CD4-positive, CD25-positive, alpha-beta regulatory T cell (primary cell): ENCODE data around the gene UBE2E1. TPM values are rescaled to one million over a fixed set of nuclear protein-coding genes. Genes with fewer than 3 reads are reported as not detected.

Source experiments
- ATAC-seq, 2 donors: fragments of 150-1000 bp; cut with Tn5 transposase; one replicate each; pipeline ENCODE4 v1.10.0; 2021; ENCODE audit warnings: low read depth in 2 of 2, moderate number of reproducible peaks in 2 of 2, moderate library complexity in 1 of 2
- DNase-seq, 3 donors: peaks; one replicate each; pipeline versions ENCODE4 v3.0.0 to v3.0.0-alpha.2; 2012 to 2022; ENCODE audit warnings: mixed read lengths in 1 of 3
- H3K27ac ChIP-seq: one replicate; pipeline ENCODE4 v1.7.0; 2013; ENCODE audit warnings: mild to moderate bottlenecking, low read length; ENCODE audit not compliant: insufficient read depth, poor library complexity, severe bottlenecking
- H3K27me3 ChIP-seq: one replicate; pipeline ENCODE4 v1.7.0; 2013; ENCODE audit warnings: low read length; ENCODE audit not compliant: control insufficient read depth, insufficient read depth
- H3K36me3 ChIP-seq: one replicate; pipeline ENCODE4 v1.7.0; 2013; ENCODE audit warnings: mild to moderate bottlenecking, low read length, moderate library complexity; ENCODE audit not compliant: control insufficient read depth, insufficient read depth
- H3K4me1 ChIP-seq: 2 replicates; pipeline ENCODE4 v1.7.0; 2013; ENCODE audit warnings: mild to moderate bottlenecking, low read length; ENCODE audit not compliant: insufficient read depth, control insufficient read depth, poor library complexity, severe bottlenecking
- H3K4me3 ChIP-seq: one replicate; pipeline ENCODE4 v1.7.0; 2013; ENCODE audit warnings: low read depth, mild to moderate bottlenecking, low read length, moderate library complexity
- H3K9me3 ChIP-seq, 2 experiments: 1 replicate in 1 of 2; 2 replicates in 1 of 2; pipeline ENCODE4 v1.7.0; 2013; ENCODE audit warnings: low read length in 2 of 2, mild to moderate bottlenecking in 1 of 2, moderate library complexity in 1 of 2; ENCODE audit not compliant: control insufficient read depth in 2 of 2
- H3K27ac Mint-ChIP-seq, 3 donors: one replicate each; pipeline ENCODE4 v1.8.0; 2020 to 2022; ENCODE audit warnings: mild to moderate bottlenecking in 3 of 3, mixed read lengths in 3 of 3, moderate library complexity in 2 of 3
- H3K27me3 Mint-ChIP-seq: one replicate; pipeline ENCODE4 v1.8.0; 2022; ENCODE audit warnings: mild to moderate bottlenecking, mixed read lengths
- H3K36me3 Mint-ChIP-seq: one replicate; pipeline ENCODE4 v1.8.0; 2020; ENCODE audit warnings: mixed read lengths
- H3K4me1 Mint-ChIP-seq, 4 donors: one replicate each; pipeline ENCODE4 v1.8.0; 2020 to 2022; ENCODE audit warnings: mixed read lengths in 4 of 4, mild to moderate bottlenecking in 1 of 4
- H3K4me3 Mint-ChIP-seq, 4 donors: one replicate each; pipeline ENCODE4 v1.8.0; 2020 to 2022; ENCODE audit warnings: mild to moderate bottlenecking in 4 of 4, mixed read lengths in 4 of 4, moderate library complexity in 3 of 4
- H3K9me3 Mint-ChIP-seq, 7 donors: one replicate each; pipeline ENCODE4 v1.8.0; 2020 to 2022; ENCODE audit warnings: mixed read lengths in 7 of 7, mild to moderate bottlenecking in 3 of 7, moderate library complexity in 2 of 7
- polyA plus RNA-seq, 4 donors: library from polyadenylated mRNA; unstranded; fragments of 300-500 nt; fragmentation: Illumina TruSeq; gene quantifications; one replicate each; pipeline ENCODE4 v1.2.3, GENCODE V29; 2021
- total RNA-seq: library from RNA; stranded (reverse); gene quantifications from one replicate; pipeline ENCODE4 v1.2.3, GENCODE V29; 2022

The UBE2E1 gene
- total RNA-seq (65.3 TPM), polyA plus RNA-seq (10 to 100 TPM in 2 of 4 donors, 1 to 10 TPM in 2; 6.2 to 21.2 (median 10.6) TPM)

- H3K36me3 Mint-ChIP-seq = no peaks in the 10 kb centered on the region
- peaks cover 3% of the 10 kb centered on the region for H3K27me3 ChIP-seq
- no peaks in the 10 kb centered on the region for H3K36me3 ChIP-seq
- peaks cover 41% of the 10 kb centered on the region for H3K4me1 ChIP-seq
- H3K9me3 Mint-ChIP-seq = peaks cover 0 to 2% (median 0%) of the 10 kb centered on the region in 7 donors
- H3K27ac ChIP-seq = peak within 1 kb of the TSS; percentile 51
- peak within 1 kb of the TSS; percentile 95 to 99 (median 97) for H3K4me3 Mint-ChIP-seq
- H3K4me1 Mint-ChIP-seq = peaks cover 26 to 45% (median 32%) of the 10 kb centered on the region in 4 donors
- H3K9me3 ChIP-seq = no peaks in the 10 kb centered on the region
- peaks cover 9% of the 10 kb centered on the region for H3K27me3 Mint-ChIP-seq
- peak within 1 kb of the TSS; percentile 34 for H3K4me3 ChIP-seq
- DNase-seq (peak; percentile 68 to 85 (median 72)), ATAC-seq (peak; percentile 87 to 89)
- peak within 1 kb of the TSS; percentile 89 to 98 (median 96) for H3K27ac Mint-ChIP-seq
Measured at GRCh38 chr3:23805633-23806533, at the start of gene UBE2E1. UBE2E1 (plus strand) TSS chr3:23805955; CDS start chr3:23807270, 1,315 bp downstream.

- H3K36me3 ChIP-seq = no peaks in the 10 kb centered on the region
- ATAC-seq (no peak), DNase-seq (no peak)
- H3K4me3 ChIP-seq = no peak overlapping the region
- H3K36me3 Mint-ChIP-seq = no peaks in the 10 kb centered on the region
- no peaks in the 10 kb centered on the region for H3K4me1 ChIP-seq
- no peak overlapping the region for H3K27ac ChIP-seq
- peaks cover 0 to 2% (median under 1%) of the 10 kb centered on the region in 4 donors for H3K4me1 Mint-ChIP-seq
- no peaks in the 10 kb centered on the region for H3K27me3 Mint-ChIP-seq
- no peaks in the 10 kb centered on the region for H3K9me3 ChIP-seq
- H3K9me3 Mint-ChIP-seq = no peaks in the 10 kb centered on the region
- H3K27ac Mint-ChIP-seq = no peak overlapping the region
- H3K27me3 ChIP-seq = no peaks in the 10 kb centered on the region
- no peak overlapping the region for H3K4me3 Mint-ChIP-seq
Measured at GRCh38 chr3:23756206-23756840, 49.4 kb upstream of the UBE2E1 start.

- ATAC-seq (no peak), DNase-seq (no peak)
- H3K4me1 Mint-ChIP-seq = peaks cover 0 to 12% (median 7%) of the 10 kb centered on the region in 4 donors
- H3K27ac ChIP-seq = no peak overlapping the region
- no peaks in the 10 kb centered on the region for H3K4me1 ChIP-seq
- H3K4me3 Mint-ChIP-seq = no peak overlapping the region
- H3K27ac Mint-ChIP-seq = no peak overlapping the region
- no peaks in the 10 kb centered on the region for H3K27me3 Mint-ChIP-seq
- H3K36me3 ChIP-seq = no peaks in the 10 kb centered on the region
- no peaks in the 10 kb centered on the region for H3K9me3 Mint-ChIP-seq
- H3K9me3 ChIP-seq = no peaks in the 10 kb centered on the region
- no peak overlapping the region for H3K4me3 ChIP-seq
- H3K27me3 ChIP-seq = no peaks in the 10 kb centered on the region
- no peaks in the 10 kb centered on the region for H3K36me3 Mint-ChIP-seq
Measured at GRCh38 chr3:23758253-23758838, 47.4 kb upstream of the UBE2E1 start.

GRCh38 chr3:23760325-23760724, 45.4 kb upstream of the UBE2E1 start:
- Mint-ChIP-seq H3K4me1 (peaks cover 0 to 12% (median 8%) of the 10 kb centered on the region in 4 donors), H3K4me3 (no peak overlapping the region), H3K27me3 (no peaks in the 10 kb centered on the region), H3K9me3 (no peaks in the 10 kb centered on the region), H3K36me3 (no peaks in the 10 kb centered on the region), H3K27ac (no peak overlapping the region)
- DNase-seq (no peak), ATAC-seq (no peak)
- H3K27me3 ChIP-seq = no peaks in the 10 kb centered on the region
- H3K4me1 ChIP-seq = no peaks in the 10 kb centered on the region
- H3K27ac ChIP-seq = no peak overlapping the region
- no peaks in the 10 kb centered on the region for H3K9me3 ChIP-seq
- H3K4me3 ChIP-seq = no peak overlapping the region
- H3K36me3 ChIP-seq = no peaks in the 10 kb centered on the region

- DNase-seq = no peak
- H3K27ac ChIP-seq = no peak overlapping the region
- no peaks in the 10 kb centered on the region for H3K4me1 ChIP-seq
- Mint-ChIP-seq H3K4me1 (peaks cover 0 to 12% (median 8%) of the 10 kb centered on the region in 4 donors), H3K9me3 (no peaks in the 10 kb centered on the region), H3K27ac (no peak overlapping the region), H3K4me3 (no peak overlapping the region), H3K27me3 (no peaks in the 10 kb centered on the region), H3K36me3 (no peaks in the 10 kb centered on the region)
- ATAC-seq = no peak
- no peaks in the 10 kb centered on the region for H3K9me3 ChIP-seq
- H3K36me3 ChIP-seq = no peaks in the 10 kb centered on the region
- H3K4me3 ChIP-seq = no peak overlapping the region
- H3K27me3 ChIP-seq = no peaks in the 10 kb centered on the region
Measured at GRCh38 chr3:23760871-23761373, 44.8 kb upstream of the UBE2E1 start.

GRCh38 chr3:23761440-23761896, 44.3 kb upstream of the UBE2E1 start:
- H3K4me1 ChIP-seq = no peaks in the 10 kb centered on the region
- no peaks in the 10 kb centered on the region for H3K27me3 ChIP-seq
- no peaks in the 10 kb centered on the region for H3K36me3 Mint-ChIP-seq
- peaks cover 0 to 12% (median 8%) of the 10 kb centered on the region in 4 donors for H3K4me1 Mint-ChIP-seq
- no peak for ATAC-seq
- no peaks in the 10 kb centered on the region for H3K36me3 ChIP-seq
- H3K4me3 ChIP-seq = no peak overlapping the region
- H3K9me3 Mint-ChIP-seq = no peaks in the 10 kb centered on the region
- no peaks in the 10 kb centered on the region for H3K9me3 ChIP-seq
- no peak overlapping the region for H3K27ac Mint-ChIP-seq
- H3K27ac ChIP-seq = no peak overlapping the region
- H3K27me3 Mint-ChIP-seq = no peaks in the 10 kb centered on the region
- H3K4me3 Mint-ChIP-seq = no peak overlapping the region
- DNase-seq = peak in 1 of 3 donors; percentile 8

GRCh38 chr3:23762214-23762613, 43.5 kb upstream of the UBE2E1 start:
- Mint-ChIP-seq H3K4me1 (peaks cover 0 to 12% (median 8%) of the 10 kb centered on the region in 4 donors), H3K27ac (peak overlapping the region in 1 of 3 donors; percentile 79), H3K27me3 (no peaks in the 10 kb centered on the region), H3K4me3 (peak overlapping the region in 2 of 4 donors; percentile 22 to 38), H3K9me3 (no peaks in the 10 kb centered on the region), H3K36me3 (no peaks in the 10 kb centered on the region)
- Histone ChIP-seq H3K36me3 (no peaks in the 10 kb centered on the region), H3K27ac (no peak overlapping the region), H3K4me3 (no peak overlapping the region), H3K4me1 (no peaks in the 10 kb centered on the region), H3K27me3 (no peaks in the 10 kb centered on the region), H3K9me3 (no peaks in the 10 kb centered on the region)
- DNase-seq = no peak
- no peak for ATAC-seq
